RWPE2 (cell line): Measurements from ENCODE around the gene MTM1.

Experiments
- ATAC-seq: fragments of 200-7000 bp; cut with Tn5 transposase; 3 replicates; pipeline ENCODE4 v1.9.1; 2021; ENCODE audit warnings: low read depth
- DNase-seq: peaks from one replicate; pipeline ENCODE4 v3.0.0-alpha.2; 2020; ENCODE audit warnings: low spot score
- H3K27ac ChIP-seq: fragments of 450-650 bp; 2 replicates; pipeline ENCODE4 v1.5.1; 2017; ENCODE audit warnings: mild to moderate bottlenecking; ENCODE audit not compliant: poor library complexity, severe bottlenecking
- H3K27me3 ChIP-seq: fragments of 250-450 bp; sonication (Bioruptor Pico); 2 replicates; pipeline ENCODE4 v1.5.1; 2021; ENCODE audit warnings: mild to moderate bottlenecking, moderate library complexity; ENCODE audit not compliant: insufficient read depth, poor library complexity, severe bottlenecking
- H3K36me3 ChIP-seq: fragments of 250-450 bp; sonication (Bioruptor Pico); 2 replicates; pipeline ENCODE4 v1.5.1; 2020; ENCODE audit warnings: low read depth, mild to moderate bottlenecking, moderate library complexity
- H3K4me1 ChIP-seq: fragments of 250-450 bp; sonication (Bioruptor Pico); 2 replicates; pipeline ENCODE4 v1.5.1; 2021; ENCODE audit warnings: mild to moderate bottlenecking, moderate library complexity; ENCODE audit not compliant: insufficient read depth, poor library complexity, severe bottlenecking
- H3K4me3 ChIP-seq: fragments of 250-450 bp; sonication (Bioruptor Pico); 2 replicates; pipeline ENCODE4 v1.5.1; 2021; ENCODE audit warnings: mild to moderate bottlenecking, moderate library complexity; ENCODE audit not compliant: severe bottlenecking
- H3K9me3 ChIP-seq: fragments of 250-450 bp; sonication (Bioruptor Pico); 2 replicates; pipeline ENCODE4 v1.5.1; 2021; ENCODE audit warnings: mild to moderate bottlenecking, moderate library complexity; ENCODE audit not compliant: severe bottlenecking
- TF ChIP-seq, protein P1 (sequence below): fragments of 450-650 bp; IDR thresholded peaks from one replicate; pipeline ENCODE4 v1.5.1; 2017; ENCODE audit warnings: mild to moderate bottlenecking, moderate library complexity; ENCODE audit not compliant: poor library complexity, severe bottlenecking

The MTM1 gene

DNA sequence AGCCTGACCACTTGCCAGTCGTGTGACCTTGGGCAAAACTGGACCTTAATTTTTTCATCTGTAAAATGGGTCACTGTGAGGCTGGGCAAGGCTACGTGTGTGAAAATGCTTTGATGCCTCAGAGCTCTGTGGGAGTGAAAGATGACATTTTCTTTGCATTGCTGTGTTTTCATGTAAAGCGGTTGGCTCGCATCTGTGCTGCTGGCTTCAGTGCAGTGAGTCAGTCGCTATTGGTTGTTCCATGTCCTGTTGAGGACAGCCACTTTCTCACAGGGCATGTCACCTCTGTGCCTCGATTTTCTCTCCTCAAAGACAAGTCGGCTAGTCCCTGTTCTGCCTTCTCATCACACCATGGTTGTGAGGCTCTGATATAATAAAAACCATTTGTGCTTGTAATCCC is 129.2 kb downstream of the MTM1 start:
- H3K36me3 ChIP-seq: peaks cover 42% of the 10 kb centered on the region
- ATAC-seq: no peak
- no peak overlapping the region for H3K4me3 ChIP-seq
- H3K27ac ChIP-seq: peak overlapping the region; percentile 97
- TF ChIP-seq, protein P1, sequence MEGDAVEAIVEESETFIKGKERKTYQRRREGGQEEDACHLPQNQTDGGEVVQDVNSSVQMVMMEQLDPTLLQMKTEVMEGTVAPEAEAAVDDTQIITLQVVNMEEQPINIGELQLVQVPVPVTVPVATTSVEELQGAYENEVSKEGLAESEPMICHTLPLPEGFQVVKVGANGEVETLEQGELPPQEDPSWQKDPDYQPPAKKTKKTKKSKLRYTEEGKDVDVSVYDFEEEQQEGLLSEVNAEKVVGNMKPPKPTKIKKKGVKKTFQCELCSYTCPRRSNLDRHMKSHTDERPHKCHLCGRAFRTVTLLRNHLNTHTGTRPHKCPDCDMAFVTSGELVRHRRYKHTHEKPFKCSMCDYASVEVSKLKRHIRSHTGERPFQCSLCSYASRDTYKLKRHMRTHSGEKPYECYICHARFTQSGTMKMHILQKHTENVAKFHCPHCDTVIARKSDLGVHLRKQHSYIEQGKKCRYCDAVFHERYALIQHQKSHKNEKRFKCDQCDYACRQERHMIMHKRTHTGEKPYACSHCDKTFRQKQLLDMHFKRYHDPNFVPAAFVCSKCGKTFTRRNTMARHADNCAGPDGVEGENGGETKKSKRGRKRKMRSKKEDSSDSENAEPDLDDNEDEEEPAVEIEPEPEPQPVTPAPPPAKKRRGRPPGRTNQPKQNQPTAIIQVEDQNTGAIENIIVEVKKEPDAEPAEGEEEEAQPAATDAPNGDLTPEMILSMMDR: no peak
- H3K4me1 ChIP-seq: peaks cover 24% of the 10 kb centered on the region
- no peaks in the 10 kb centered on the region for H3K9me3 ChIP-seq
- H3K27me3 ChIP-seq: no peaks in the 10 kb centered on the region
- no peak for DNase-seq

DNA sequence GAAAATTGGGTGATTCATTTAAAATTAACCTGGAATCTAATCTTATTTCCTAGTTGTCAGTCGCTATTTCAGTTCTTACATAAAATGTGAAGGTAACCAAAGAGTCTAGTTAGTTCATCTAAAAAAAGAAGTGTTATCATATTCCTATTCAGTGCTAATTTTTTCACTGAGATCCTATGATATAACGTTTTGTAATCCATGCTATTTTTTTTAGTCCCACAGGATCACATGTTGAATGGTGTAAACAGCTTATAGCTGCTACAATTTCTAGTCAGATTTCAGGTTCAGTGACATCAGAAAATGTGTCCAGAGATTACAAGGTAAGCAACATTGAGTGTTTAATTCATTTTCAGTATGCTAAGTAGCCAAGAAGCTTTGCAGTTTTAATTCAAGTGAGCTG is 130.6 kb downstream of the MTM1 start:
- H3K27me3 ChIP-seq: no peaks in the 10 kb centered on the region
- DNase-seq: no peak
- no peaks in the 10 kb centered on the region for H3K9me3 ChIP-seq
- ATAC-seq: no peak
- H3K36me3 ChIP-seq: peaks cover 42% of the 10 kb centered on the region
- TF ChIP-seq, protein P1: no peak
- H3K4me3 ChIP-seq: no peak overlapping the region
- peak overlapping the region; percentile 97 for H3K27ac ChIP-seq
- peaks cover 33% of the 10 kb centered on the region for H3K4me1 ChIP-seq

DNA sequence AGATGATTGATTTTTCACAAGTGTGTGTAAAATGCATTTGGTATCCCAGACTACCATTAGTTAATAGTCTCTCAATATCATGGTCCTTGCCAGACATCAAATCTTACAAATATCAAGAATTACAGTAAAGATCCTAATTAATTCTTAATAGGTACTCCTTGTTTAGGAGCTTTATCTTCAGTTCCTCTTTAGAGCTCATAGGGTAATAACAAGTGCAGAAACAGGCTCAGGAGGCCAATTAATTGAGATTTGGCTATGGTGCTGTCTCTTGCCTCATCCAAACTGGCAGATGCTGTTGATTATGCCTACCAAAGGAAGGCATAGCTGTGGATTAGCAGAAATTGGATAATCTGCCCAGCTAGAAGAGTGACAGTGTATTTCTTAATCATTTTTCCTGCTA is 131.7 kb downstream of the MTM1 start:
- H3K9me3 ChIP-seq: no peaks in the 10 kb centered on the region
- H3K36me3 ChIP-seq: peaks cover 46% of the 10 kb centered on the region
- no peak overlapping the region for H3K4me3 ChIP-seq
- no peaks in the 10 kb centered on the region for H3K27me3 ChIP-seq
- H3K4me1 ChIP-seq: peaks cover 27% of the 10 kb centered on the region
- no peak for DNase-seq
- ATAC-seq: no peak
- TF ChIP-seq, protein P1: no peak
- no peak overlapping the region for H3K27ac ChIP-seq

DNA sequence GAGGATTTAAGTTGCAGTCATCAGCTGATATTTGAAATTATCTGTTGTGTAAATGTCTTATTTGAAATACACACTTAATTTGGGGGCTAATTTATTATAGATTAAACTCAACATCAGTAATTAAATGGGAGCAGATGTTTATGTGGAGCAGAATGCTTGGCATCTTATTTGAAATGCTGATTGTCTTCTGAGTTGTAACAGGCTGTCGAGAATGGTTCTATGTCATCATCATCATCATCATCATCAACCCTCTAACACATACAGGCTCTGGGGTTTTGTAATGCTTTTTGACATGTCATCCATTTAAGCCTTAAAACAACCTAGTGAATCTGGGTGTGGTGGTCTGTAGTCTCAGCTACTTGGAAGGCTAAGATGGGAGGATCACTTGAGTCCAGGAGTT is 133.0 kb downstream of the MTM1 start:
- ATAC-seq (no peak), DNase-seq (no peak)
- Histone ChIP-seq H3K36me3 (peaks cover 49% of the 10 kb centered on the region), H3K27me3 (no peaks in the 10 kb centered on the region), H3K4me3 (no peak overlapping the region), H3K4me1 (peaks cover 20% of the 10 kb centered on the region), H3K9me3 (no peaks in the 10 kb centered on the region), H3K27ac (no peak overlapping the region)
- TF ChIP-seq, protein P1: no peak

DNA sequence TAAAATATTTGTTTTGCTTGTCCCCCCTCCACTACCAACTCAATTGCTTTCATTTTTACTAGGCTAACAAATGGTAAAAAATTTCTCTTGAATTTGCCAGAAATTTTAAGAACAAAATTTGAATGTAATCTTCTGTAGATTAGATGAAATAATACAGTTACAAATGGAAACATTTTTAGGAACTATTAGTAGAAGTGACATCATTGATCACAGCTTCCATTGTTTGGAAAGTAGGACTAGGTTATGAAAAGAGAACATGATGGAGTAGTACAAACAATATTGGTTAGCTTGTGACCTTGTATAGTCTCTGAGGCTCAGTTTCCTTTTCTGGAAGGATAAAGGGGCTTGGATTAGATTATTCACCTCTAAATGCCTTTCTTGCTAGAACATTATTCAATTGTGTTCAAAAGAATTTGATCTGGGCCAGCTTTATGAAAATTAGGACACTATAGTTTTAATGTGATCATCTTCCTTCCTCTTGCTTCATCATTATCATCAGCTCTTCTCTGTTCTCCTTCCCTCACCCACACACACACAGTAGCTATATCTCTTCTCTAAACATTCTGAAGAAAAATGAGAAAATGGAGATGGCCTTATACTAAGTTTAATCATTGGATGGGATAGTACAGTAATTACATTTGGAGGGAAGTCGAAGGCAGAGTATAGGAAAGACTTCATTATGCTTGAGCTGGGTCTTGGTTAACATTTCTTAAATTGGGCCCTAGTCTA is 134.7 kb downstream of the MTM1 start:
- Histone ChIP-seq H3K27me3 (no peaks in the 10 kb centered on the region), H3K27ac (peak overlapping the region; percentile 21), H3K9me3 (no peaks in the 10 kb centered on the region), H3K36me3 (peaks cover 42% of the 10 kb centered on the region), H3K4me1 (peaks cover 15% of the 10 kb centered on the region), H3K4me3 (no peak overlapping the region)
- DNase-seq: no peak
- ATAC-seq: no peak
- TF ChIP-seq, protein P1: no peak
